NK-92 treated with Interleukin-12 subunit alpha and Interleukin-12 subunit beta, amount 100 ng/mL, for 24 hours (cell line): Measurements from ENCODE around the gene CLIC5.
A peak's percentile ranks its signal among the peaks of the same experiment; 100 is the strongest.

Source experiments
- DNase-seq: peaks from one replicate; lab custom pipeline; 2025; lab: John Stamatoyannopoulos, UW

The CLIC5 gene

DNA sequence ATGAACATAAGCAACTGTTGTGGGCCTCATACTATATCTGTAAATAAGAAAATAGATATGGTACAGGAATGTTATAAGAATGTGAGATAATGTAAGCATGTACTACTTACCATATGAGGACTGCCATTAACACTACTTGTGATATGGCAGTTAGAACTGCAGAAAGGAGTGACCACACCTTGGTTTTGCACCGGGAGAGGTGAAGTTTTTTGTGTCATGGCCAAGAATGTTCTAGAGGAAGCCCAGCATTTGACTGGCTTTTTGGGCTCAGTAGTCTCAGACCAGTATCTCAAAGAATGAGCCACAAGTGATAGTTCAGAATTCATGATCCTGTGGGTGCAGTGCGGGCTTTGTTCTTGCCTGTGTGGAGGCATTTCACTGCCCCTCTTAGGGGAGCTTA, 123.5 kb downstream of the CLIC5 start:
- DNase-seq, result no peak

DNA sequence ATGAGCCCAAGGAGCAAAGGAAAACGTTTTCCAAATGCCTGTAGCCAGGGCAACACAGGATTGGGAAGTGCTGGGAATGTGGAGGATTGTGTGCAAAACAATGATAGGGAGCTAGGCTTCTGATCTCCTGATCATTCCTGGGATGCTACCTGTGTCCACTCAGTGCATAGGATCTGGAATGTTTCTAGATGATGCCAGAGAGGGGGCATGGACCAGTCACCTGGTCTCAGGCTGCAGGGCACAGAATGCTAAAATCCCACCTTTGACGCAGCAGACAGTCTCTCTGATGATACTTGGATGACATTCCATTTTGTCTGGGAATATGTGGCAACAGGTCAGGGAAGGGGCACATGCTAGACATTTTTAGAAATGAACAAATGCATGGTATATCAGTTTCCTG, 128.9 kb downstream of the CLIC5 start:
- no peak for DNase-seq

- no peak for DNase-seq
Observed at GRCh38 chr6:45884336-45884735, 131.3 kb downstream of the CLIC5 start.

DNA sequence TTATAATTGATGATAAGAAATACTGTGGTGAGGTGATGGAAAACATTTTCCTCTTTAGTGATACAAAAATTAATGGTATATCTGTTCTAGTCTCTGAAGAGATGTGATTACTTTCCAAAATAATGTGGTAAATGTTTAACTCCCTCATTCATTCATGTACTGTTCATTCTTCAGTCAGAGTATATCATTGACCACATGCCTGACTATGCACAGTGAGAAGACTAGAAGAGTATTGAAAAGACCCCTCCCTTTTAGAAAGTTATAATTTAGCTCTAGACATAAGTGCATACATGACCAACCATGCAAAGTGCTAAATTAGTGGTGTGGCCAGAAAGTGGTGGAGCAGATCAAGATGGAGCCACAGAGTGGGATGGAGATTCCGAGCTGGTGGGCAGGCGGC, 133.0 kb downstream of the CLIC5 start:
- no peak for DNase-seq

GRCh38 chr6:45881705-45882467, 133.8 kb downstream of the CLIC5 start:
- no peak for DNase-seq

- no peak for DNase-seq
Observed at GRCh38 chr6:45880676-45881075, 135.0 kb downstream of the CLIC5 start.

DNA sequence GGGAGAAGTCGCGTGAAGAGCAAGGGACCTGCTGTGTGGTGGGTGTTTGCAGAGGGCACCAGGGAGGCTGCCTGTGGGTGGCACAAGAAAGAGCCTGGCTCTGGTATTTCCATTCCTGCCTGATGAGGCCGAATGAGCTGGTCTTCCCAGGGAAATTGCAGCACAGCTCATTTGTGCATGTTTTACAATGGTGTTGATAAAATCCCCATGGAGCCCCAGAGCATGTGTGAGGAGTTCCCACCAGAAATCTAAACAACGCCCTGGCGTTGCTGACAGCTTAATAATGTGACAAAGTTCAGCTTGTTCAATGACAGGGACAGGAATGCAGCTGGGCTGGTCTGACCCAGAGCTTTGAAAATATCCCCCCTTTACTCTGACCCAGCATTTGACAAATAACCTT, 135.5 kb downstream of the CLIC5 start:
- no peak for DNase-seq

- no peak for DNase-seq
Observed at GRCh38 chr6:45877970-45878590, 137.6 kb downstream of the CLIC5 start.

GRCh38 chr6:45872827-45873365, 142.8 kb downstream of the CLIC5 start:
- no peak for DNase-seq

DNA sequence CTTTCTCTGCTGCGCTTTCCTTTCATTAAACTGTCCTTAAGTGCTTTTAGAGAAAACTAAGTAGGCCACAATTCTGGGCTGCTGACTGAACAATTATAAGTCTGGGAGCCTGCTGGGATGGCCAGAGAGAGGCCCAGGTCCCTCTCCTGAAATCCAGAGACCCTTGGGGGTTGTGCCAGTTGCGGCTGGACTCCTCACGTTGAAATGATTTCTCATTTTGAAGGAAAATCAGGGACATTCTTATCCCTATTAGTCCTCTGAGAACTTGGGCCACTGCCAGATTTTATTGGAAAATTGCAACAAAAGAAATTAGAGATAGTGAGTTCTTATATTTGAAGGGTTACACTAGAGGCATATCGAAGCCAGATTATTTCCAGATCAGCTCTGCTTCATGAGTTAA, 145.1 kb downstream of the CLIC5 start:
- DNase-seq, result no peak

DNA sequence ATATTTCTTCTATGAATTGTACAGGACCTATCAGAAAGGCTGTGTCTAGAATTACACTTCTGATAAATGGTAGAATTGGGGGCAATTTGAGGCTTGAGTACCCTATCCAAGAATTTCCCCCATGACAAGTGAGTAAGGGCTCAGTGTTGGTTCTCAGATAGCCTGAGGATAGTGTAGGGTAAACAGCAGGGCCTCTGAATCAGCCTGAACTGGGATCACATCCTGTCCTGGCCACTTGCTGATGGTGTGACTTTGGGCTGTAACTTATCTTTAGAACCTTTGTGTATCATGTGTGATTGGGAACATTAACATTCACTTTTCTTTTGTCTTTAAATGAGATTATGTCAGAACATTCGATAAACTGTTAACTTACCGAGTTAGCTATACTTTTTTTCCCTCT, 151.0 kb downstream of the CLIC5 start:
- DNase-seq, result no peak

DNA sequence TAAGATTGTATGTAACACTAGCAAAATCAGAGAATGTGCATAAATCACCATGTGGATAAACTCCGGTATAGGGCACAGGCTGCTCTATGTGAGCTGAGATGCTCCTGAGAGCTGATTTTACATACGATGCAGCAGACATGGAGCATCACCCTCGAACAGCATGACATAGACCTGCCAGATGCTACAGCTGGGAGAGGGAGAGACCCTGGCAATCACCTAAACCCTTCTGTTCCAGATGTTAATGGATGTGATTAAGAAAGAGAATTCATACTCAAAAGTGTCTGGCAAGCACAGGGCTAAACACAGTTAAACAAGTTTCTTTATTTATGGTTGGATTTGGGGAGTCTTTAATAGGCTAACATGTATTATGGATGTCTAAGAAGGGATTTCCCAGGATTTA, 157.0 kb downstream of the CLIC5 start:
- DNase-seq, result no peak

DNA sequence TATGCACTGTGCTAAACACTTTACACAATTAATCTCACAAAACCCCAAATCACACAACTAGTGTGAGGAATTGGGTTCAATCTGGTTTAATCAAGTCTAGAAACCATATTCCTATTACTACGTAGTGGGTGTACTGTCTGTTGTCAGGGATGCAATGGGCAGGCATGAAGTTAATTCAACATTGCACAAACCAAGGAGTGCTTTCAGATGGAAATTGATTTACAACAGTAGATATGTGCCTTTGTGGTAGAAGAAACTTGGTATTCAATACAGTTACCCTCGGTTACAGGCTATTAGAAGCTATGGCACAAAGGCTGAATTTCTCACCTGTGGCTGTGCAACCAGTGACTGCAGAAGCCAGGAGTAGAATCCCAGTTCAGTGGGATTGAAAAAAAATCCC, 157.8 kb downstream of the CLIC5 start:
- DNase-seq, result no peak

GRCh38 chr6:45855642-45856394, 159.8 kb downstream of the CLIC5 start:
- no peak for DNase-seq

- DNase-seq, result no peak
Observed at GRCh38 chr6:45854149-45854742, 161.4 kb downstream of the CLIC5 start.

- DNase-seq, result no peak
Observed at GRCh38 chr6:45851034-45851400, 164.6 kb downstream of the CLIC5 start.

DNA sequence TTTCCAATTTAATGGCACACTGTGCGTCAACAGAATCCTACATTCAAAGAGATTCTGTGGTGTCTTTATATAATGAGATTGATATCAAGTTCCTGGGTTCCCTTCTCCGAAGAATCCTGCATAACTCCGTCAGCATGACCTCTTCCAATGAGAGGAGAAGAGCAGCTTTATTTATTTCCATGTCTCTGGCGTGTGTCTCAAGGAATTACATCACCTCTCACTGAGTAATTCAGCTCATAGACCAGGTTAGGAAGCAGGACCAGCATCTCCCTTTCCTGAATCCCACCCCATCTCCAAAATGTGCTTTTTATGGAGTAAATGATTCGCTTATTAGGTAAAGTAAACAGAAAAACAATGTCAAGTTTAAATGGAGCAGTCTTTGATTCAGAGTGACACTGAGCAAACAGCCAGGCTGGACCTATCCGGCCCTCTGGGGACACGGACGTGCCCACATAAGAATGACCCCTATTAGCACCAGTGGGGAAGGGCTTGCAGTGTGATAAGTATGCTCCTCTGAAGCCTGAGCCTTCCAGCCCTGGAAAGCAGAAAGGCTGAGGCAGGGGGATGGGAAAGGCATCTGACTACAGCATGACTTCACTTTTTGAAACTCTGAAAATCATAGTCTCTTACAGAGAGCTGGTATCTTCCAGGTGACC, 165.2 kb downstream of the CLIC5 start:
- DNase-seq, result no peak

DNA sequence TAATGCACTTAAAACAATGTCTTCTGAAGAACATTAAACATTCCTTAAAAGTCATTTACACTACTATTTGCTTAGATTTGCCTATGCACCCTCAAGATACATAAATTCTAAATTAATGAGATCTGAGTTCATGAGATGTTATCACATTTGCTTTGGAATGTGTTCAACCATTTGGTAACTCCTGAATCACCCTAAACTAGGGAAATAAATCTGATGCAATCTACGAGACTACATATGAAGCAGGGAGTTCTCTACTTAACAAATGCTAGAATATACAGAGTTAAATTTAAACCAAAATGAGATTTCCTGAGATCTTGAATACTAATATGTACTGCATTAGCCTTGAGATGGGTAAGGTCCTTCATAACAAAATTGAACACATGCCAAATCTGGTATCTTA, 170.1 kb downstream of the CLIC5 start:
- no peak for DNase-seq

DNA sequence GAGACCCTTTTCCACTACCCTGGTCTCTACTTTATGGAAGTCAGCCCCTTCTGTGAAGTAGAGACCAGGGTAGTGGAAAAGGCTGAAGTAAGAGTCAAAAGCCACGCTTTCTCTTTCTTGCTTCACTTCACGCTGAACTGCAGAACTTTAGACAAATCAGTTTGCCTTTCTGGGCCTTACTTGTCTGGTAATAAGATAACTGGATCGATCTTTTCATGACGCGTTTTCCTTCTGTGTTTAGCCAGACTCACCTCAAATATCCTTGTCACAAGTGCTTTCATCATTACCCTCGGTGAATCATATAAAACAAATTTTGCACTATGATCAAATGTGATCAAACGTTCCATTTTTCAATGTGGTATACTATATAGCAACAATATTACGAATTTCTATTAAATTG, 170.7 kb downstream of the CLIC5 start:
- no peak for DNase-seq

DNA sequence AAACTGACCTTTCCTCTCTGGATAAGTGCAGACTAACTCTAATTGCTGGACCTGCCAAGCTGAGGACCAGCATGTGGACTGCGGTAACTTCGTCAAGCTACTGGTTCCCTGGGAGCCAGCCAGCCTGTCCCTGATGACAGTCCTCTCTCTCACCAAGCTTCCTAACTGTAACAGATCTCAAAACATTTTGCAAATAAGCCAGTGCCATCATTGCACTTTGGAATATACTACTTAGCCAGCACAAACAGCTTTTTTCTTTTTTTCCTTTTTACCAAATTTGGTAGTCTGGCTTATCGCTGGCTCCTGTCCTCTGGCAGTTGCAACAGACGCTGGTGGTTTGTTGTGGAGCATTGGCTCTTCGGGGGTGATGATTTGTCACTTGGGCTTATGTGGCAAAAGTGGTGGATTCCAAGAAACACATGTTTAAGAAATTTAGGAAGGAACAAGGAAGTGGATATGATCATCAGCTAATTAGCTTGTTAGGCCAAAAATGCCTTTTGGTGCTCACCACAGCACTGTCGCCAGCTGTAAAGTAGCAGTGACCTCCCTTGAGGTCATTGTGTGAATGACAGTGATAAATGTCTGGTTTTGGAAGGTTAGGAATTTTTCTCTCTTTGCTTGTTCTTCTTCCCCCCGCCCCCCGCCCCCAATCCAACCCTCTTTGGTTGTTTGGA, 171.7 kb downstream of the CLIC5 start:
- DNase-seq, result peak; percentile 46

DNA sequence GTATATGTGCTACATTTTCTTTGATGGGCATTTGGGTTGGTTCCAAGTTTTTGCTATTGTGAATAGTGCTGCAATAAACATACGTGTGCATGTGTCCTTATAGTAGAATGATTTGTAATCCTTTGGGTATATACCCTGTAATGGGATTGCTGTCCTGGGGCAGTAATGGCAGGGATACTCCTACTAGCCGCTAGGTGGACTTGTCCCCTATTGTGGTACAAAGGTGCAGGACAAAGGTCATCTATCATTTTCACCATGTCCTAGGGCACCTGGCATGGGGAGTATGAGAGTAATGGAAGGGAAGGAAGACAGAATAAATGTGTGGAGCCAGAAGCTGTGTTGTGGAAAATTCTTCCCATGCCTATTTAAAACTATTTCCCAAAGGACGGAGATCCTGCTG, 174.6 kb downstream of the CLIC5 start:
- no peak for DNase-seq

- no peak for DNase-seq
Observed at GRCh38 chr6:45838996-45839395, 176.7 kb downstream of the CLIC5 start.
